Measurements from ENCODE around the gene C12orf76. TPM values are rescaled to one million over a fixed set of nuclear protein-coding genes. Genes with fewer than 3 reads are reported as not detected.
A peak's percentile ranks its signal among the peaks of the same experiment; 100 is the strongest.

The C12orf76 gene
- total and polyA plus RNA-seq, 9 of the 15 experiments (the other 6 are each of a cell fraction or from before 2014, with no cell fraction given): 6.3 to 38.6 (median 12.3) TPM

DNA sequence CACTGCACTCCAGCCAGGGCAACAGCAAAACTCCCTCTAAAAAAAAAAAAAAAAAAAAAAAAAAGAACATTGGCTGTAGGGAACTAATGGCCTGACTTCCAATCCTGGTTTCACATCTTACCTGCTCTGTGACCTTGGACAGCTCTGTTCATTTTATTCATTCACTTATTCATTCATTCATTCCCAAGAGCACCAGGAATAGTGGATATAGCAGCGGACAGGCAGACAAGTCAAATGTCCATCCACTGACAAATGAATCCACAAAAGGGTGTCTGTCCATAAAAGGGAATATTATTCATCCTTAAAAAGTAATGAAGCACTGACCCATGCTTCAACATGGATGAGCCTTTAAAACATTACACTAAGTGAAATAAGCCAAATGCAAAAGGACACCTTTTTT lies 27.6 kb upstream of the C12orf76 start:
- no TSS peak for BruUV-seq (replicated peaks)
- H3K9ac ChIP-seq (ENCODE audit: insufficient read depth in 1 of 2, low read depth in 2 of 2, low read length in 2 of 2): no peak overlapping the region
- ChIA-PET CTCF (ENCODE audit: low intra/inter-chr PET ratio) (no interaction called here), POLR2A (no interaction called here)
- H4K20me1 ChIP-seq (replicated peaks; ENCODE audit: control insufficient read depth, insufficient read depth, low read length): no peaks in the 10 kb centered on the region
- FAIRE-seq (no peak), DNase-seq (ENCODE audit: extremely low read depth in 1 of 4, low spot score in 3 of 4) (no peak), ATAC-seq (no peak)
- 59% methylated on average over 1 of the region's 1 CpG for WGBS (ENCODE audit: insufficient coverage, low coverage, missing lambda C conversion rate)
- intact Hi-C loops (cut with micrococcal nuclease) (no loop called here), in situ Hi-C loops (cut with MboI) (no loop called here)
- H3K4me3 ChIP-seq: no peak overlapping the region
- H3K36me3 ChIP-seq (ENCODE audit: control insufficient read depth, insufficient read depth, low read length): no peaks in the 10 kb centered on the region
- no peaks in the 10 kb centered on the region for H3K9me1 ChIP-seq (ENCODE audit: control insufficient read depth, insufficient read depth, low read length)
- peaks cover 16 to 31% of the 10 kb centered on the region in 2 experiments for H3K4me1 ChIP-seq (replicated peaks in 1 of 2; ENCODE audit: control insufficient read depth in 2 of 2, insufficient read depth in 2 of 2, low read length in 2 of 2)
- peak; percentile 74; the same call in 1 of the 2 replicates for TF ChIP-seq ZNF24 (IDR thresholded peaks at IDR 0.05)
- TF ChIP-seq, protein P1, sequence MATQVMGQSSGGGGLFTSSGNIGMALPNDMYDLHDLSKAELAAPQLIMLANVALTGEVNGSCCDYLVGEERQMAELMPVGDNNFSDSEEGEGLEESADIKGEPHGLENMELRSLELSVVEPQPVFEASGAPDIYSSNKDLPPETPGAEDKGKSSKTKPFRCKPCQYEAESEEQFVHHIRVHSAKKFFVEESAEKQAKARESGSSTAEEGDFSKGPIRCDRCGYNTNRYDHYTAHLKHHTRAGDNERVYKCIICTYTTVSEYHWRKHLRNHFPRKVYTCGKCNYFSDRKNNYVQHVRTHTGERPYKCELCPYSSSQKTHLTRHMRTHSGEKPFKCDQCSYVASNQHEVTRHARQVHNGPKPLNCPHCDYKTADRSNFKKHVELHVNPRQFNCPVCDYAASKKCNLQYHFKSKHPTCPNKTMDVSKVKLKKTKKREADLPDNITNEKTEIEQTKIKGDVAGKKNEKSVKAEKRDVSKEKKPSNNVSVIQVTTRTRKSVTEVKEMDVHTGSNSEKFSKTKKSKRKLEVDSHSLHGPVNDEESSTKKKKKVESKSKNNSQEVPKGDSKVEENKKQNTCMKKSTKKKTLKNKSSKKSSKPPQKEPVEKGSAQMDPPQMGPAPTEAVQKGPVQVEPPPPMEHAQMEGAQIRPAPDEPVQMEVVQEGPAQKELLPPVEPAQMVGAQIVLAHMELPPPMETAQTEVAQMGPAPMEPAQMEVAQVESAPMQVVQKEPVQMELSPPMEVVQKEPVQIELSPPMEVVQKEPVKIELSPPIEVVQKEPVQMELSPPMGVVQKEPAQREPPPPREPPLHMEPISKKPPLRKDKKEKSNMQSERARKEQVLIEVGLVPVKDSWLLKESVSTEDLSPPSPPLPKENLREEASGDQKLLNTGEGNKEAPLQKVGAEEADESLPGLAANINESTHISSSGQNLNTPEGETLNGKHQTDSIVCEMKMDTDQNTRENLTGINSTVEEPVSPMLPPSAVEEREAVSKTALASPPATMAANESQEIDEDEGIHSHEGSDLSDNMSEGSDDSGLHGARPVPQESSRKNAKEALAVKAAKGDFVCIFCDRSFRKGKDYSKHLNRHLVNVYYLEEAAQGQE (IDR thresholded peaks at IDR 0.05; ENCODE audit: borderline replicate concordance): 0 out of 2 replicates have a peak, but pooled peaks have one; percentile 12
- TF ChIP-seq, protein P1 (CRISPR knock-in tag; IDR thresholded peaks at IDR 0.05; ENCODE audit: low read depth): no peak
- TF ChIP-seq FOXP1 (CRISPR knock-in tag; IDR thresholded peaks at IDR 0.05): no peak
- H2AFZ ChIP-seq (ENCODE audit: low read depth, low read length): no peak overlapping the region
- no peaks in the 10 kb centered on the region for H3K27me3 ChIP-seq (ENCODE audit: control insufficient read depth in 2 of 2, insufficient read depth in 2 of 2, low read length in 2 of 2)
- no peak overlapping the region for H3K4me2 ChIP-seq (ENCODE audit: insufficient read depth, low read length)
- H3K9me3 ChIP-seq (replicated peaks; ENCODE audit: control insufficient read depth, insufficient read depth, low read depth, low read length): no peaks in the 10 kb centered on the region; the same call in 1 of the 2 replicates
- no peaks in the 10 kb centered on the region for H3K79me2 ChIP-seq (ENCODE audit: control insufficient read depth, insufficient read depth, low read length)
- no peak overlapping the region for H3K27ac ChIP-seq (ENCODE audit: extremely low read depth, low read depth, low read length)

Measured in K562 (cell line).